A673 (cell line): ENCODE results near the gene CST2.

Source experiments
- CTCF ChIP-seq: fragments of 300-800, 200-600 bp; sonication (generic); conservative IDR thresholded peaks from 2 replicates; pipeline ENCODE4 v1.5.1; 2017; ENCODE audit warnings: low read depth, mild to moderate bottlenecking, antibody characterized with exemption, low read length, moderate library complexity, mixed read lengths
- EZH2 ChIP-seq: fragments of 200-600 bp; sonication (generic); IDR thresholded peaks from 2 replicates; pipeline ENCODE4 v1.6.1; 2017; ENCODE audit warnings: borderline replicate concordance, low read depth, mild to moderate bottlenecking, mixed read lengths, antibody characterized with exemption, low read length; ENCODE audit not compliant: poor library complexity, severe bottlenecking

- TF ChIP-seq EZH2 (no peak), CTCF (no peak)
These were observed 52.4 kb downstream of the CST2 start for GRCh38 chr20:23774081-23774480.
